Transverse colon (tissue), 4 donors: ENCODE data around the gene GTF2H3. TPM values are rescaled to one million over a fixed set of nuclear protein-coding genes. Genes with fewer than 3 reads are reported as not detected.

Source experiments
- DNase-seq: peaks from one replicate; pipeline ENCODE4 v3.0.0-alpha.2; 2019
- H3K27ac ChIP-seq, 4 donors: fragments of 200-600 bp; sonication (generic); 2 replicates each; pipeline ENCODE4 v1.5.1; 2016 to 2018; ENCODE audit warnings: inconsistent platforms in 4 of 4
- H3K27me3 ChIP-seq: fragments of 200-600 bp; sonication (generic); 2 replicates; pipeline ENCODE4 v1.5.1; 2017; ENCODE audit warnings: inconsistent platforms
- H3K36me3 ChIP-seq, 4 donors: fragments of 200-600 bp; sonication (generic); 2 replicates each; pipeline ENCODE4 v1.5.1; 2017 to 2019; ENCODE audit warnings: inconsistent platforms in 4 of 4
- H3K4me1 ChIP-seq, 4 donors: fragments of 200-600 bp; sonication (generic); 2 replicates each; pipeline ENCODE4 v1.5.1; 2017 to 2020; ENCODE audit warnings: inconsistent platforms in 4 of 4
- H3K4me3 ChIP-seq, 4 donors: fragments of 200-600 bp; sonication (generic); 1 replicate in 1 of 4; 2 replicates in 3 of 4; pipeline versions ENCODE4 v1.5.1 to v1.6.1; 2017 to 2019; ENCODE audit warnings: inconsistent platforms in 4 of 4
- H3K9me3 ChIP-seq, 2 donors: fragments of 200-600 bp; sonication (generic); 2 replicates each; pipeline ENCODE4 v1.5.1; 2017 to 2019; ENCODE audit warnings: inconsistent platforms in 2 of 2
- CTCF ChIP-seq, 5 experiments: fragments of 200-600 bp in 3 of 5; fragments of 450-650 bp in 2 of 5; sonication (generic) in 3 of 5; IDR thresholded peaks; 1 replicate in 2 of 5; 2 replicates in 3 of 5; pipeline ENCODE4 v1.5.1; 2016 to 2017; ENCODE audit warnings: antibody characterized with exemption in 5 of 5, inconsistent platforms in 3 of 5, mild to moderate bottlenecking in 2 of 5, moderate library complexity in 1 of 5
- EP300 ChIP-seq: sonication (generic); formaldehyde crosslinking; IDR thresholded peaks from one replicate; pipeline ENCODE4 v1.6.1; 2017; ENCODE audit warnings: antibody characterized with exemption, low read depth
- POLR2A ChIP-seq: fragments of 450-650 bp; IDR thresholded peaks from one replicate; pipeline ENCODE4 v1.6.1; 2016; ENCODE audit warnings: antibody characterized with exemption, mild to moderate bottlenecking, moderate library complexity
- POLR2AphosphoS5 ChIP-seq, 3 donors: sonication (generic); formaldehyde crosslinking; IDR thresholded peaks; one replicate each; pipeline ENCODE4 v1.6.1; 2016; ENCODE audit warnings: antibody characterized with exemption in 3 of 3
- WGBS, 2 donors: methylation state at CpG; one replicate each; pipeline ENCODE4 v1.1.5; 2018; ENCODE audit warnings: low coverage in 1 of 2; 5-methylcytosine and 5-hydroxymethylcytosine counted together
- in situ Hi-C, 4 donors: fragments of 200-750 bp; cut with MboI; loops; one replicate each; pipeline versions ENCODE4 v1.15.0 to v1.15.1; 2017; ENCODE audit warnings: low sequenced_read_pairs in 3 of 4, low pct_ligation_motif_present in 1 of 4, low pct_unique_long_range_greater_than_20kb in 1 of 4
- intact Hi-C: fragments of 100-400 bp; cut with DNase I; formaldehyde crosslinking; loops from one replicate; pipeline ENCODE4 v1.15.1; 2023; ENCODE audit warnings: low total_unique reads
- total RNA-seq, 4 donors: library from RNA; depleted of rRNA; stranded (reverse); fragments of >200 nt; gene quantifications; one replicate each; pipeline ENCODE4 v1.1.0, GENCODE V29; 2016

The GTF2H3 gene
- total RNA-seq, 4 donors from 2014 or later: 2.6 to 14.3 (median 11.6) TPM

GRCh38 chr12:123614531-123614930, 19.1 kb upstream of the GTF2H3 start:
- WGBS, 2 donors: 64 to 74% methylated on average over 4 of the region's 4 CpGs
- Histone ChIP-seq H3K27ac (no peak overlapping the region), H3K36me3 (peaks cover 0 to 67% (median 23%) of the 10 kb centered on the region in 4 donors), H3K27me3 (no peaks in the 10 kb centered on the region), H3K9me3 (no peaks in the 10 kb centered on the region), H3K4me3 (no peak overlapping the region), H3K4me1 (no peaks in the 10 kb centered on the region)
- no peak for DNase-seq
- no peak for TF ChIP-seq CTCF (IDR thresholded peaks at IDR 0.05)
- in situ Hi-C loops: no loop called here
- intact Hi-C loops: no loop called here

- in situ Hi-C loops: no loop called here
- no peak overlapping the region for H3K4me3 ChIP-seq
- DNase-seq: no peak
- no peaks in the 10 kb centered on the region for H3K27me3 ChIP-seq
- H3K4me1 ChIP-seq: no peaks in the 10 kb centered on the region
- H3K27ac ChIP-seq: no peak overlapping the region
- intact Hi-C loops: no loop called here
- peaks cover 0 to 62% (median 18%) of the 10 kb centered on the region in 4 donors for H3K36me3 ChIP-seq
- WGBS, 2 donors: 87 to 90% methylated on average over 3 of the region's 3 CpGs
- no peak for TF ChIP-seq CTCF (IDR thresholded peaks at IDR 0.05)
- no peak for TF ChIP-seq POLR2A
- no peak for TF ChIP-seq POLR2AphosphoS5 (IDR thresholded peaks at IDR 0.05)
- TF ChIP-seq EP300: no peak
- no peaks in the 10 kb centered on the region for H3K9me3 ChIP-seq
Observed at GRCh38 chr12:123617144-123617543, 16.5 kb upstream of the GTF2H3 start.

- in situ Hi-C loops: no loop called here
- no peak for DNase-seq
- intact Hi-C loops: no loop called here
- 92% methylated on average over 13 of the region's 13 CpGs; no CpG with 5 or more reads in 1 of the 2 donors for WGBS, 2 donors
- Histone ChIP-seq H3K36me3 (peaks cover 0 to 62% (median 19%) of the 10 kb centered on the region in 4 donors), H3K9me3 (no peaks in the 10 kb centered on the region), H3K4me3 (no peak overlapping the region), H3K27ac (no peak overlapping the region), H3K4me1 (no peaks in the 10 kb centered on the region), H3K27me3 (no peaks in the 10 kb centered on the region)
- TF ChIP-seq EP300 (no peak), POLR2AphosphoS5 (IDR thresholded peaks at IDR 0.05) (no peak), POLR2A (no peak), CTCF (IDR thresholded peaks at IDR 0.05) (no peak)
Observed at GRCh38 chr12:123617580-123617979, 16.0 kb upstream of the GTF2H3 start.

GRCh38 chr12:123621101-123621500, 12.5 kb upstream of the GTF2H3 start:
- intact Hi-C loops: no loop called here
- no peak for TF ChIP-seq EP300
- TF ChIP-seq POLR2A: no peak
- TF ChIP-seq POLR2AphosphoS5 (IDR thresholded peaks at IDR 0.05): no peak
- TF ChIP-seq CTCF (IDR thresholded peaks at IDR 0.05): no peak
- H3K4me1 ChIP-seq: peaks cover 0 to 6% (median 0%) of the 10 kb centered on the region in 4 donors
- no peaks in the 10 kb centered on the region for H3K9me3 ChIP-seq
- in situ Hi-C loops: no loop called here
- WGBS, 2 donors: 72 to 74% methylated on average over 2 to 8 of the region's 8 CpGs
- H3K4me3 ChIP-seq: no peak overlapping the region
- no peak for DNase-seq
- H3K36me3 ChIP-seq: peaks cover 0 to 69% (median 27%) of the 10 kb centered on the region in 4 donors
- no peak overlapping the region for H3K27ac ChIP-seq
- H3K27me3 ChIP-seq: no peaks in the 10 kb centered on the region
